Stimulated activated CD4-positive, alpha-beta T cell treated with anti-CD3 and anti-CD28 coated beads, TNF-alpha, amount 100 ng/mL, for 24 hours (primary cell): ENCODE measurements around the gene PLXNA2.

Source experiments
- DNase-seq, 3 experiments: peaks; one replicate each; pipeline ENCODE4 v3.0.0-alpha.2; 2020; ENCODE audit warnings: low read depth in 3 of 3

The PLXNA2 gene

DNA sequence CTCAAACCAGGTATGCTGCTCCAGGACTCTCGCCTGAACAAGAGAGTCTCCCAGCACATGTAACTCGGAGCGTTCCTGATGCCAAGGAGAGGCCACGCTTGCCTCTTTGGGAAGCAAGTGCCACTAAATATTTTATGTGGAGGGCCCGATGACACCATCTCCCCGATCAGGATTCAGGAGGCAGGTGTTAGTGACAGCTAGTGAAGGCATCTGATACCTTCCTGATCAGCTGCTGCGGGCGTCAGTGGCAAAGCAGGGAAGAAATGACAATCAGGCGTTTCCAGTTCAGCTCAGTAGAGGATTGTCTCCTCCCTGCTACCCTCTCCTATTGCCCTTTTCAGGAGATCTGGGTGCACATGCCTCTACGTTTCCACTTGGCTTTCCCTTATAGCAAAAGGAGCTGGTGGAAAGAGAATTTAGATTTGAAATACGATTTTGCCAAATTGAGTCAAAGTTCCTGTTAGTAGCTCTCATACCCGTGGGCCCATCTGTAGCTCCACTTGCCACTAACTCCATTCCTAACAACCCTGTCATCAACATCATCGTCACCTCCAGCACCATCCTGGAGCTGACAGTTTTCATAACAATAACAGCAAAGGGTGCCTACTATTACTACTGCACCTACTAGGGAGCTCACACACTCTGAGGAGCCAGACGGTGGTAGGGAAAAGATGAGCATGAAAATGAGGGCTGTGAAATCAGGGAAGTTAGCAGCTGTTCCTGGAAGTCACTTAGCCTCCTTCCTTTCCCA, 21.6 kb downstream of the PLXNA2 start:
- no peak for DNase-seq

GRCh38 chr1:208221291-208221622, 22.9 kb downstream of the PLXNA2 start:
- DNase-seq, result no peak

- DNase-seq, result no peak
Measured at GRCh38 chr1:208219659-208220282, 24.4 kb downstream of the PLXNA2 start.

- DNase-seq, result no peak
Measured at GRCh38 chr1:208219098-208219658, 25.0 kb downstream of the PLXNA2 start.

DNA sequence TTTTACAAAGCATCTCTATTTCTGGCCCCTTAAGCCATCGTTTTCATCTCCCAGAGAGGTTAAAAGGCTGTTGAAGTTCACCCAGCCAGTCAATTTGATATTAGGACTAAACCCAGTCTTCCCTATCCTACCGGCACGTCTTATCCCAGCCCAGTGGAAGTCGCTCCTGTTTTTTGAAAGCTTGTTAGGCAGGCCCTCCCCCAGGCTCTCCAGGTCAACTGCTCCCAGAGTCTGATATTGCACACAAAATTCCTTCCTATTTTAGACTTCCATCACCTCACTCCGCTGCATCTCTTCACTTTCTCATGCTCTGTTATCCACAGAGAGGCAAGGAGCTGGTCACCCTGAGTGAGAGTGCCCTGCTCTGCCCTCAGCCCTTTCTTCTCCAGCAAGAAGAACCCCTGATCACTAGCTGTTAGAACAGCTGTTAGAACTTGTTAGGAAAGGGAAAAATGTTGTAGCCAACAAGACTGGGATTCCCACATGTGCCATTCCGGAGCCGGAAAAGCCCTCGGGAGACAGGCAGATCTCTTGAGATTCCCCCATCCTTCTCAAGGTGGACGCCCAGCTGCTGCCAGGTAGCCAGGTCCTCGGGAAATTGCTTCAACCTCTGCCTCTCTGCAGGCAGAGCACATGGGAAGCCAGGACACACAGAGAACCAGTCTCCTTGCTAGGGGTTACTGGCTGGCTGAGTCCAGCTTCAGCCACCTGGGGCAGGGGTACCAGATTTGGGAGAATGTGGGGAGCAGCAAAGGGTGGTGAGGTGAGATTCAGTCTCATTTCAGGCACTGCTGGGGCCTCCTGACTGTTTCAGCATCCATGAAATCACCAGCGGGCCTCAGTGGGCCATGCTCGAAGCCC, 25.7 kb downstream of the PLXNA2 start:
- no peak for DNase-seq

- DNase-seq, result no peak
Measured at GRCh38 chr1:208217781-208218180, 26.4 kb downstream of the PLXNA2 start.

- no peak for DNase-seq
Measured at GRCh38 chr1:208216806-208217205, 27.4 kb downstream of the PLXNA2 start.

DNA sequence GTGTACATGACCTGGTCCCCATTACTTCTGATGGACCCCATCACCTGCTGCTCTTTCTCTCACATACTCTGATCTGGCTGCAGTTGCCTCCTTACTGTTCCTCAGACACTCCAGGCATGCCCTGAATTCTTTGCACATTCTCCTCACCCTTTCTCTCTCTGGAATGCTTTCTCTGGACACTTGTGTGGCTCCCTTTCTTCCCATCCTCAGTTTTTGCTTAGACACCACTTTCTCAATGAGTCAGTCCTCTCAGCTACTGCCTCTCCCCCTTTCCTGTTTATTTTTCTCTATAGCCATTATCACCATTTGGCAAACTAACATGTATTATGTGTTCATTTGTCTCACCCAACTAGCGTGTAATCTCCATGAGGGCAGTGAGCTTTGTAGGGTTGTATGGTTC, 28.1 kb downstream of the PLXNA2 start:
- DNase-seq, result no peak

DNA sequence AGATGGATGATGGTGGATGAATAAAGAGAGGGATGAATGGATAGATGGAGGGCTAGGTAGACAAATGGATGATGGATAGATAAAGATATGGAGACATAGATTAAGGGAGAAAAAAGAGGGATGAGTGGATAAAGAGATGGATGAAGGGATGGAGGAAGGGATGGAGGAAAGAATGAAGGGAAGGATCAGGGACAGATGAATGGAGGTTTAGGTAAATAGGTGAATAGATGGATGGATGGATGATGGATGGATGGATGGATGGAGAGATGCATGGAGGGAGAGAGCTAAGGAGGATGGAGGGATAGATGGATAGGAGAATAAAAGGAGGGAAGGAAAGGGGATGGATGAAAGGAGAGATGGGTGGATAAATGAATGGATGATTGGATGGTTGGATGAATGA, 28.8 kb downstream of the PLXNA2 start:
- no peak for DNase-seq

- DNase-seq, result no peak
Measured at GRCh38 chr1:208213786-208214185, 30.4 kb downstream of the PLXNA2 start.

GRCh38 chr1:208212893-208213292, 31.3 kb downstream of the PLXNA2 start:
- DNase-seq, result no peak

GRCh38 chr1:208211921-208212843, 32.0 kb downstream of the PLXNA2 start:
- DNase-seq, result no peak

DNA sequence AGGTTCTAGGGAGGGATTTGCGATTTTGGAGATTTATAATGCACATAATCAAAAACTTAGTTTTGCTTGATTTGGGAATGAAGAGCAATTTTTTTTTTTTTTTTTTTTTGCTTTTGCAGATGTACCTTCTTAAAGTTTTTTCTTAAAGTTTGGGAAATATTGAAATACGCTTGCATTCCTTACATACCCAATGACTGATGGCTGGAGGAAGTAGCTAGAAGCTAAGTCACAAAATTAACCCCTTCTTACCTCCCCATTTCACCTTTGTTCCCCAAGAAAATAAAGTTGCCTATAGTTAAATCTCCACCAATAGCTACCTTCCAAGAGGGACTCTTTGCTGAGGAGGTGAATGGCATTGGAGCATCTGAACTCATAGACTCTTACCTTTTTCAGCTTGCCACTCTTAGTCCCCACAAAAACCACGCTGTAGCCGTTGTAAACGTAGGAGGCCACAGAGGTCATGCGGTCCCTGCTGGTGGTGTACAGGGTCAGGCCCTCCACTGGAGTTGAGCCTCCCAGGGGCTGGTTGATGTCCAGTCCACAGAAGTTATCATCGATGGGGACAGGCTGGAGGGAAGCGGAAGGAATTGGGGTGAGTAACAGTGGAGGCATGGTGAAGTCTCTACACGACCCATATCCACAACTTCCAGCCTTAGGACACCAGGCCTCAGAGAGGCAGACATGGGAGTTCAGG, 34.1 kb downstream of the PLXNA2 start:
- DNase-seq, result no peak

GRCh38 chr1:208209286-208209685, 34.9 kb downstream of the PLXNA2 start:
- no peak for DNase-seq

DNA sequence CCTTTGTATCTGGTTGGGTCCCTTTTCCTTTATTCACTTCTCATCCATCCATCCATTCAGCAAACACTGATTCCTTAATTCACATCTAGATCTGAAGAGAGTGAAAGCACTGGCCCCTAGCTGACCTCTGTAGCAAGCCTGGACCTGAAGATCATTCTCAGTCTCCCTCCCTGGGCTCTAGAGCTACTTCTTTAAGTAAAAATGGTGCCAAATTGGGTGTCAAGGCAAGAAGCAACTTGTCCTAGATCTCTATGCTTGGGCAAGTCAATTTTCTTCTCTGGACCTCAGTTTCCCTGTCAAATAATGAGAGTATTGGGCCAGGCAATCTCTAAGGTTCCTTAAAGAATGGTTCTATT, 36.1 kb downstream of the PLXNA2 start:
- DNase-seq, result no peak

DNA sequence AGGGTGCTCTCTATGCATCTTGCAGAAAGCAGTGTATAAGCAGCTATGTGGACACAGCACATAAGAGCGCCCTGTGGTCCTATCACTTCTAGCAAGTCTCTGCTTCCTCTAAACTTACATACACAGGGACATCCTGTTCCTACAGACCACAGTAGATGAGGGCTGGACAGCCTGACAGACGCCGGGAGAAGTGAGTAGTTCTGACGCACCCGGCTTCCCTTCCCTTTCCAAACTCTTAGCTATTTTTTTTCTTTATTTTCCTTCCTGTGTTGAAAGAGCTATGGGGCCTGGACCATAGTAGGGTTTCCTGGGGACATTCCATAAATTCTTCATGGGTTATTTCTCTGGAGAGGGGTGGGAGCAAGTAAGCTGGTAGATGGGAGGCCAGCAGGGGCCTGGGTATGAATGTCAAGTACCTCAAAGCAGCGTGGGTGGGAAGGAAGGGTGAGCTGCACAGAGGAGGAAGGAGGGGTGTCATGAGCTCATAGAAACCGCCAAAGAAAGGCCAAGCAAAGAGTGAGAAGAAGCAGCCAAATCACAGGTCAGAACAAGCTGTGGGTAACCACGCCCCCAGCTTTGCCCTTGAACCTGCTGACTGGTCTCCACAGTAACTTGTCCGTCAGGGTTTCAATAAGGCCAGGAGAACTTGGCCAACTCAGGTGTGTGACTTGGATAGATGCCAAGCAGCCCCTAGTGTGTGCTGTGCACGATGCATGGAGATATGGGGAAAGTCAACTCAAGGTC, 36.6 kb downstream of the PLXNA2 start:
- no peak for DNase-seq

DNA sequence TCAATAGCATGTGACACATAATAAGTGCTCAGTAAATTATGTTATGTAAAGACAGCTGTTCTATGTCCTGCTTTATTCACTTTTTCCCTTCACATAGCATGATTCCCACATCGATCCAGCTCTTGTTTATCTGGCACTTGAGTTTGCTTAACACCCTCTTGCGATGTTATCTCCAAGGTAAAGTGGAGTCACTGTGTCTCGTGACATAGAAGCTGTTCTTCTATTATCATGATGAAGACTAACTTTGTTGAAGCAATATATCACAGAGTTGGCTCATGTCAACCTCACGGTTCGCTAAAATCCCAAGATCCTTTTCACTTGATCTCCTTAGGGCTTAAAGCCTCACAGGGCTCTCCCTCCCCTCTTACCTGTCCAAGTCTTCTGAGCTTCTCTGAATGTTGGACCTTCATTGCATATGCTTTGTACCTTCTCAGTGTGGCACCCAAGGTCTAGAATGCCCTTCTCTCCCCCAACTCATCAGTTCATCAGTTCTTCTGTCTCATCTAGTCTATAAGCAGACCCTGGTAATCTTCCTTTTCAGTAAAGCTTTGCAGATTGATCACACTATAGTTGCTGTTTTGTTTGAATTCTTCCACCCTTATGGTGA, 38.0 kb downstream of the PLXNA2 start:
- DNase-seq, result no peak

DNA sequence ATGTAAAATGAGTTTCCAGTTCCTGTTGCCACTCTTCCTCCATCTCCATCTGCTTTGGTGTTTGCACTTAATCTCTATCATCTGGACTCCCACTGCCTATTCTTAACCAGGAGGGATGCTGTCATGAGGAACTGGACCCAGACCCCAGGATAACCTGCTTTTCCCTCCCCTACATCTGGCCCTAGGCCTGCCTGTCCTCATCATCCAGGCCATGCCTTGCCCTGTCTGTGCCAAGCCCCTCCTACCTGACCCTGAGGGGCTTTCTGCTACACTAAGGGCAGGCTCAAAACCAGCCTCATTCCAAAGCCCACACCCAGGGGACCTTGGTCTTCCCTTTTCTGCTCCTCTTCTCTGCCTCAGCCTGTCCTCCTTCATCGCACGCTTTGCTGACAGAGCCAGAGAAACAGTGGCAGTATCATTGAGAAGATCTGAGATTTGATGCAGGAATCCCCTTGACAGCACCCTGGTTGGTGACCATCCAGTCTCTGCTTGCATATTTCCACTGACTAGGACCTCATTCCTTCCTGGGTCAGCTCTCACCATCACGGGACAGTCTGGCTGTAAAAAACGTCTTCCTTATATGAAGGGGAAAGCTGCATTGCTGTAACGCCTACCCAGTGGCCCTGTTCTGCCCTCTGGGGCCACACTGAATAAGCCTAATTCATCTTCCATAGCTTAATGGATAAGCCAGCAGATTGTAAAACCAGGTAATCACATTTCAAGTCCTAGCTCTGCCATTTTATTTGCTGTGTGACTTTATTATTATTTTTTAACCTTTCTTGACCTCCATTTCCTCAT, 38.8 kb downstream of the PLXNA2 start:
- DNase-seq, result no peak

DNA sequence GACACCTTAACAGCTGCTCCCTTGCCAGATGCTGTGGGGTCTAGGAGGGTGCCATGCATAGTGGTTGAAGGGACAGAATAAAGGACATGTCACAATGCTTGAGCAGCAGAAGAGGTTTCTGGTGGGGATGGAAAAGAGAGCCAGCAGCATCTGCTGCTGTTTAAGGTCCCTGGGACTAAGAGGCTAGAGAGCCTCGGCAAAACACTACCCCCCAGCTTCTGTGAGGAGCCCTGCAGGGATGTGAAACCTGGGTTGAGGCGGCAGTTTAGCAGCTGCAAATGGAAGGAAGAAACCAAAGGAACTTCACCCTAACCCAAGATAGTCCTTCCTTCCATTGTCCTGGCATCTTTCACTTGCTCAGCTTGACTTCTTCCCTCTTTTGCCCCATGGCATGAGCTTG, 39.4 kb downstream of the PLXNA2 start:
- DNase-seq, result no peak
